ENCODE results near the gene TEDDM1.

TEDDM1 gene

GRCh38 chr1:182385885-182386853 lies 14.3 kb downstream of the TEDDM1 start:
- TF ChIP-seq EZH2phosphoT487 (IDR thresholded peaks at IDR 0.05; ENCODE audit: borderline replicate concordance) (no peak), CTCF (conservative IDR thresholded peaks at IDR 0.05; ENCODE audit: low read length) (no peak)
- H3K9me2 ChIP-seq (replicated peaks; ENCODE audit: low read depth, low read length) = no peaks in the 10 kb centered on the region
- peaks cover 10% of the 10 kb centered on the region for H3K27me3 ChIP-seq (ENCODE audit: insufficient read depth, low read length, poor library complexity, severe bottlenecking)
- H3K9me3 ChIP-seq (ENCODE audit: insufficient read depth, low read depth, low read length) = no peaks in the 10 kb centered on the region
- peaks cover 11% of the 10 kb centered on the region; the same call in 1 of the 2 replicates for H3F3A ChIP-seq (ENCODE audit: low read depth)
- peak overlapping the region; percentile 99 for H3K9ac ChIP-seq (ENCODE audit: low read depth, low read length, poor library complexity, severe bottlenecking)
- H3K4me3 ChIP-seq (ENCODE audit: low read length, poor library complexity, severe bottlenecking) = peak overlapping the region; percentile 99
- H2AFZ ChIP-seq (ENCODE audit: low read length) = no peak overlapping the region
- peaks cover 63% of the 10 kb centered on the region for H3K4me1 ChIP-seq (ENCODE audit: insufficient read depth, low read length, poor library complexity, severe bottlenecking)
- H4K20me1 ChIP-seq (ENCODE audit: insufficient read depth, low read length, poor library complexity, severe bottlenecking) = peaks cover 98% of the 10 kb centered on the region
- peak overlapping the region; percentile 85 for H3K4me2 ChIP-seq (ENCODE audit: low read depth, low read length, poor library complexity, severe bottlenecking)
- H3K79me2 ChIP-seq (ENCODE audit: insufficient read depth, low read length) = peaks cover 94% of the 10 kb centered on the region
- H3K36me3 ChIP-seq (ENCODE audit: insufficient read depth, low read length) = peaks cover 86% of the 10 kb centered on the region

GRCh38 chr1:182384387-182384960 lies 16.0 kb downstream of the TEDDM1 start:
- Histone ChIP-seq H3K36me3 (ENCODE audit: insufficient read depth, low read length) (peaks cover 73% of the 10 kb centered on the region), H4K20me1 (ENCODE audit: insufficient read depth, low read length, poor library complexity, severe bottlenecking) (peaks cover 81% of the 10 kb centered on the region), H3F3A (ENCODE audit: low read depth) (peaks cover 11% of the 10 kb centered on the region; the same call in 1 of the 2 replicates), H3K4me1 (ENCODE audit: insufficient read depth, low read length, poor library complexity, severe bottlenecking) (peaks cover 58% of the 10 kb centered on the region), H3K79me2 (ENCODE audit: insufficient read depth, low read length) (peaks cover 77% of the 10 kb centered on the region), H3K4me2 (ENCODE audit: low read depth, low read length, poor library complexity, severe bottlenecking) (peak overlapping the region; percentile 63), H2AFZ (ENCODE audit: low read length) (no peak overlapping the region), H3K4me3 (ENCODE audit: low read length, poor library complexity, severe bottlenecking) (peak overlapping the region; percentile 99), H3K9ac (ENCODE audit: low read depth, low read length, poor library complexity, severe bottlenecking) (peak overlapping the region; percentile 34), H3K9me2 (replicated peaks; ENCODE audit: low read depth, low read length) (no peaks in the 10 kb centered on the region), H3K27me3 (ENCODE audit: insufficient read depth, low read length, poor library complexity, severe bottlenecking) (no peaks in the 10 kb centered on the region), H3K9me3 (ENCODE audit: insufficient read depth, low read depth, low read length) (no peaks in the 10 kb centered on the region)
- TF ChIP-seq CTCF (conservative IDR thresholded peaks at IDR 0.05; ENCODE audit: low read length) (no peak), EZH2phosphoT487 (IDR thresholded peaks at IDR 0.05; ENCODE audit: borderline replicate concordance) (no peak)

DNA sequence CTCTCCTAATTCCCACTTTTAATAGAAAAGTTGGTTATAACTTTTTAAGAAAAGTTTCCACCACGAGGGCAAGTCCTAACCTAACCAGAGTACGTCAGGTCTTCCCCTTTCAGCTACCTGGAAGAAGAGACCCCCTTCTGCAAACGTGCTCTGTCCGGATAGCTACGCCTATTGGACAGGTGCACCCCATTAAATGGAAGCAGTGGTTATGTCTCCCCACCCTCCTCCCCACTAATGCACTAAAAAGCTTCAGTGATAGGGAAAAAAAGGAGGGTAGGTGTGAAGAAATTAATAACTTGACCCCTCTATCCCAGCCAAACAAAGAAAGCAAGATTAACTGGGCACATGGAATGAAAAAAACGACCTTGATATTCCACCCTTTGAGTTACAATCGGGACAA lies 16.5 kb downstream of the TEDDM1 start:
- H3K36me3 ChIP-seq (ENCODE audit: insufficient read depth, low read length) = peaks cover 71% of the 10 kb centered on the region

More for the DNA sequence above, 16.5 kb downstream of the TEDDM1 start:
- TF ChIP-seq EZH2phosphoT487 (IDR thresholded peaks at IDR 0.05; ENCODE audit: borderline replicate concordance) (no peak), CTCF (conservative IDR thresholded peaks at IDR 0.05; ENCODE audit: low read length) (no peak)
- Histone ChIP-seq H3K9me2 (replicated peaks; ENCODE audit: low read depth, low read length) (no peaks in the 10 kb centered on the region), H3K4me2 (ENCODE audit: low read depth, low read length, poor library complexity, severe bottlenecking) (peak overlapping the region; percentile 63), H3K27me3 (ENCODE audit: insufficient read depth, low read length, poor library complexity, severe bottlenecking) (no peaks in the 10 kb centered on the region), H3K79me2 (ENCODE audit: insufficient read depth, low read length) (peaks cover 72% of the 10 kb centered on the region), H3K4me1 (ENCODE audit: insufficient read depth, low read length, poor library complexity, severe bottlenecking) (peaks cover 56% of the 10 kb centered on the region), H3K4me3 (ENCODE audit: low read length, poor library complexity, severe bottlenecking) (peak overlapping the region; percentile 99), H2AFZ (ENCODE audit: low read length) (no peak overlapping the region), H3K9ac (ENCODE audit: low read depth, low read length, poor library complexity, severe bottlenecking) (peak overlapping the region; percentile 34), H3F3A (ENCODE audit: low read depth) (peaks cover 11% of the 10 kb centered on the region; the same call in 1 of the 2 replicates), H3K9me3 (ENCODE audit: insufficient read depth, low read depth, low read length) (no peaks in the 10 kb centered on the region), H4K20me1 (ENCODE audit: insufficient read depth, low read length, poor library complexity, severe bottlenecking) (peaks cover 75% of the 10 kb centered on the region)
